Endothelial cell of umbilical vein (primary cell): ENCODE measurements around the gene MALAT1. TPM values are rescaled to one million over a fixed set of nuclear protein-coding genes. Genes with fewer than 3 reads are reported as not detected.

Experiments used
- BruUV-seq: library from RNA; stranded (reverse); fragments of 400-500 nt; replicated peaks from 2 replicates; lab custom pipeline; 2021; lab: Mats Ljungman, UMichigan
- CTCF ChIA-PET: fragments of 300-600, 350-600 bp; sonication (Branson Sonifier 250); formaldehyde crosslinking; loops from one replicate; lab custom pipeline; 2021; ENCODE audit warnings: antibody characterized with exemption, inconsistent platforms; lab: Charles Lee
- POLR2A ChIA-PET: fragments of 300-600, 350-600 bp; sonication (Branson Sonifier 250); formaldehyde crosslinking; loops from one replicate; lab custom pipeline; 2021; ENCODE audit warnings: antibody characterized with exemption, inconsistent platforms; lab: Charles Lee
- DNase-seq: peaks from one replicate; pipeline ENCODE4 v3.0.0-alpha.2; 2011; ENCODE audit warnings: low read depth, low spot score
- FAIRE-seq: peaks from 2 replicates; lab custom pipeline; 2011; peaks lifted over from hg19 to GRCh38; lab: Jason Lieb, UNC
- H2AFZ ChIP-seq: 2 replicates; pipeline ENCODE4 v1.6.0; 2012; ENCODE audit warnings: low read depth, low read length, control low read depth, inconsistent platforms
- H3K27ac ChIP-seq: 2 replicates; pipeline ENCODE4 v1.5.1; 2011; ENCODE audit warnings: low read depth, mild to moderate bottlenecking, control low read depth, low read length, moderate library complexity; ENCODE audit not compliant: insufficient read depth
- H3K27me3 ChIP-seq, 2 experiments: 2 replicates each; pipeline versions ENCODE4 v1.6.0 to v1.6.1; 2011; ENCODE audit warnings: low read length in 2 of 2, mixed read lengths in 1 of 2; ENCODE audit not compliant: control insufficient read depth in 2 of 2, insufficient read depth in 2 of 2
- H3K36me3 ChIP-seq, 2 experiments: 2 replicates in 1 of 2; 3 replicates in 1 of 2; pipeline ENCODE4 v1.5.1; 2011; ENCODE audit warnings: low read length in 2 of 2, mild to moderate bottlenecking in 1 of 2, moderate library complexity in 1 of 2; ENCODE audit not compliant: control insufficient read depth in 2 of 2, insufficient read depth in 2 of 2; ENCODE audit errors: extremely low read depth in 1 of 2
- H3K4me1 ChIP-seq: 3 replicates; pipeline ENCODE4 v1.5.1; 2011; ENCODE audit warnings: mild to moderate bottlenecking, low read length; ENCODE audit not compliant: control insufficient read depth, insufficient read depth; ENCODE audit errors: extremely low read depth
- H3K4me2 ChIP-seq: 2 replicates; pipeline ENCODE4 v1.6.1; 2011; ENCODE audit warnings: low read length, control low read depth, mixed read lengths; ENCODE audit not compliant: insufficient read depth
- H3K4me3 ChIP-seq, 3 experiments: fragments of 200-600 bp in 1 of 3; sonication (generic), shearing (Covaris generic) in 1 of 3; replicated peaks in 1 of 3; 2 replicates each; pipeline ENCODE4 v1.5.1; 2011 to 2016; ENCODE audit warnings: control low read depth in 3 of 3, low read length in 3 of 3, mild to moderate bottlenecking in 2 of 3, inconsistent platforms in 1 of 3, low read depth in 1 of 3, moderate library complexity in 1 of 3; ENCODE audit not compliant: insufficient read depth in 1 of 3
- H3K79me2 ChIP-seq: 2 replicates; pipeline ENCODE4 v1.6.0; 2012; ENCODE audit warnings: low read length, inconsistent platforms; ENCODE audit not compliant: control insufficient read depth, insufficient read depth
- H3K9ac ChIP-seq: replicated peaks from 2 replicates; pipeline ENCODE3; 2011; ENCODE audit warnings: low read length, control low read depth; ENCODE audit not compliant: insufficient read depth; ENCODE audit errors: extremely low read depth
- H3K9me1 ChIP-seq: replicated peaks from 3 replicates; pipeline ENCODE4 v1.6.0; 2011; ENCODE audit warnings: mild to moderate bottlenecking, low read length; ENCODE audit not compliant: control insufficient read depth, insufficient read depth; ENCODE audit errors: extremely low read depth
- H3K9me3 ChIP-seq: replicated peaks from 2 replicates; pipeline ENCODE4 v1.5.1; 2012; ENCODE audit warnings: low read length, inconsistent platforms; ENCODE audit not compliant: control insufficient read depth, insufficient read depth
- H4K20me1 ChIP-seq: replicated peaks from 2 replicates; pipeline ENCODE3; 2011; ENCODE audit warnings: mild to moderate bottlenecking, low read length; ENCODE audit not compliant: control insufficient read depth, insufficient read depth; ENCODE audit errors: extremely low read depth
- EZH2 ChIP-seq: IDR thresholded peaks from 2 replicates; pipeline ENCODE4 v1.6.1; 2012; ENCODE audit warnings: borderline replicate concordance, low read depth, mild to moderate bottlenecking, moderate library complexity, low read length, inconsistent platforms; ENCODE audit not compliant: severe bottlenecking
- FOS ChIP-seq: IDR thresholded peaks from 2 replicates; pipeline ENCODE4 v1.6.1; 2011; ENCODE audit warnings: mild to moderate bottlenecking, low read length, moderate library complexity, borderline replicate concordance; ENCODE audit not compliant: insufficient read depth
- GATA2 ChIP-seq: IDR thresholded peaks from 2 replicates; pipeline ENCODE4 v1.7.0; 2011; ENCODE audit warnings: low read depth, mild to moderate bottlenecking, moderate library complexity, mixed read lengths, low read length; ENCODE audit not compliant: insufficient read length, insufficient read depth
- JUN ChIP-seq: IDR thresholded peaks from 2 replicates; pipeline ENCODE4 v1.6.1; 2011; ENCODE audit warnings: borderline replicate concordance, low read depth; ENCODE audit not compliant: insufficient read length, insufficient read depth
- MYC ChIP-seq: IDR thresholded peaks from one replicate; pipeline ENCODE4 v1.6.1; 2011; ENCODE audit warnings: mild to moderate bottlenecking, low read depth, low read length
- POLR2A ChIP-seq: IDR thresholded peaks from 2 replicates; pipeline ENCODE4 v1.6.1; 2012; ENCODE audit warnings: low read depth, mild to moderate bottlenecking, control low read depth, low read length
- POLR2AphosphoS5 ChIP-seq: IDR thresholded peaks from 2 replicates; pipeline ENCODE4 v1.6.1; 2012; ENCODE audit warnings: low read depth, mild to moderate bottlenecking, control low read depth, low read length, moderate library complexity; ENCODE audit not compliant: insufficient read depth
- dilution Hi-C: fragments of 300-500 bp; cut with MboI; formaldehyde crosslinking; loops from one replicate; pipeline ENCODE4 v1.15.0; 2019; ENCODE audit warnings: low sequenced_read_pairs; ENCODE audit not compliant: extremely low pct_ligation_motif_present
- intact Hi-C: fragments of 100-400 bp; cut with micrococcal nuclease; formaldehyde crosslinking; loops from one replicate; pipeline ENCODE4 v1.10.0; 2022
- polyA plus RNA-seq, 4 experiments: library from polyadenylated mRNA; depleted of rRNA in 3 of 4; stranded (reverse) in 3 of 4; unstranded in 1 of 4; fragments of >200 nt; gene quantifications; 2 replicates each; pipeline versions ENCODE4 v1.2.1 to v1.2.3, GENCODE V29; 2011 to 2012; ENCODE audit warnings: missing spikeins in 1 of 4
- total RNA-seq: library from RNA; stranded (reverse); gene quantifications from 2 replicates; pipeline ENCODE4 v1.2.3, GENCODE V29; 2021
- TF ChIP-seq, protein P1 (sequence below), 2 donors: IDR thresholded peaks; 1 replicate in 1 of 2; 2 replicates in 1 of 2; pipeline ENCODE4 v1.5.1; 2011; ENCODE audit warnings: low read length in 2 of 2, mild to moderate bottlenecking in 2 of 2, moderate library complexity in 2 of 2, control low read depth in 1 of 2, inconsistent platforms in 1 of 2, low read depth in 1 of 2; ENCODE audit not compliant: insufficient read depth in 1 of 2; ENCODE audit errors: extremely low read depth in 1 of 2
- TF ChIP-seq, protein P2 (sequence below): IDR thresholded peaks from 2 replicates; pipeline ENCODE4 v1.6.1; 2011; ENCODE audit not compliant: insufficient read depth, insufficient read length

MALAT1 gene
- total and polyA plus RNA-seq, 2 donors (not counting 3 experiments of a cell fraction or from before 2014, with no cell fraction given), result 491 to 7,529 TPM

DNA sequence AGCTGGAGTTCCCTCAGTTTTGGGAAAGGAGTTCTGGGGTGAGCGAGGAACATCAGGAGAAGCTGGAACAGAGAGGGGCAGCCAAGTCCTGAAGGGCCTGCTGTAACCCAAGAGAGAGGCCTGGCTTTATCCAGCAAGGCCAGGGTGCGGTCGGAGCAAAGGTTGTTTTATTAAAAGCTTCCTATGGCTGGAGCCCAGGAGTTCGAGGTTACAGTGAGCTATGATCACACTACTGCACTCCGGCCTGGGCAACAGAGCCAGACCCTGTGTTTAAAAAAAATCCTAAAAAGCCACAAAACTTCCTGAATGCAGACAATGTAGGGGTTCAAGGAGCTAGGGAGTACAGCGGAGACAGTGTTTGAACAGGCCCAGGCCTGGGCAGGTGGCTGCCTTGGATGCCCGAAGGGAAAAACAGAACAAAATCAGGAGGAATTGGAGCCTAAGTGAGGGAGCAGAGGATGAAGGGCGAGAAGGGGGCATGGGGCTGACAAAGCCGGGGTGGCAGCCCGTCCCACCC lies 22.2 kb upstream of the MALAT1 start:
- peaks cover 24% of the 10 kb centered on the region for H3K79me2 ChIP-seq
- ChIA-PET CTCF (interaction anchor here (0.6 to 7.9 kb wide), 8 partner anchors 11 to 246 kb away, joined by 3 to 247 read pairs (median 6); partner anchors contain the start of gene MALAT1), POLR2A (interaction anchor here (0.6 to 6.4 kb wide), 7 partner anchors 11 to 214 kb away, joined by 3 to 283 read pairs (median 5); partner anchors contain the start of genes MALAT1 and NEAT1)
- DNase-seq (peak; percentile 31), FAIRE-seq (no peak)
- no peak overlapping the region for H2AFZ ChIP-seq
- no peaks in the 10 kb centered on the region for H3K9me3 ChIP-seq
- TF ChIP-seq GATA2, result no peak
- peak; percentile 14 for TF ChIP-seq POLR2A
- TF ChIP-seq EZH2, result no peak
- H3K4me3 ChIP-seq, result peak overlapping the region; percentile 35 to 56 (median 54)
- peak overlapping the region; percentile 88 for H3K27ac ChIP-seq
- H3K4me2 ChIP-seq, result peak overlapping the region; percentile 78
- intact Hi-C loops, result loop anchor here (1.0 to 2.0 kb wide), 4 partner anchors 11 to 94 kb away; partner anchors contain the start of gene SLC25A45
- H3K36me3 ChIP-seq, result no peaks in the 10 kb centered on the region
- dilution Hi-C loops, result no loop called here
- TSS peak; percentile 80 for BruUV-seq
- peak overlapping the region; percentile 94 for H3K9ac ChIP-seq
- H3K4me1 ChIP-seq, result peaks cover 29% of the 10 kb centered on the region
- no peaks in the 10 kb centered on the region for H4K20me1 ChIP-seq
- H3K27me3 ChIP-seq, result no peaks in the 10 kb centered on the region
- no peaks in the 10 kb centered on the region for H3K9me1 ChIP-seq

DNA sequence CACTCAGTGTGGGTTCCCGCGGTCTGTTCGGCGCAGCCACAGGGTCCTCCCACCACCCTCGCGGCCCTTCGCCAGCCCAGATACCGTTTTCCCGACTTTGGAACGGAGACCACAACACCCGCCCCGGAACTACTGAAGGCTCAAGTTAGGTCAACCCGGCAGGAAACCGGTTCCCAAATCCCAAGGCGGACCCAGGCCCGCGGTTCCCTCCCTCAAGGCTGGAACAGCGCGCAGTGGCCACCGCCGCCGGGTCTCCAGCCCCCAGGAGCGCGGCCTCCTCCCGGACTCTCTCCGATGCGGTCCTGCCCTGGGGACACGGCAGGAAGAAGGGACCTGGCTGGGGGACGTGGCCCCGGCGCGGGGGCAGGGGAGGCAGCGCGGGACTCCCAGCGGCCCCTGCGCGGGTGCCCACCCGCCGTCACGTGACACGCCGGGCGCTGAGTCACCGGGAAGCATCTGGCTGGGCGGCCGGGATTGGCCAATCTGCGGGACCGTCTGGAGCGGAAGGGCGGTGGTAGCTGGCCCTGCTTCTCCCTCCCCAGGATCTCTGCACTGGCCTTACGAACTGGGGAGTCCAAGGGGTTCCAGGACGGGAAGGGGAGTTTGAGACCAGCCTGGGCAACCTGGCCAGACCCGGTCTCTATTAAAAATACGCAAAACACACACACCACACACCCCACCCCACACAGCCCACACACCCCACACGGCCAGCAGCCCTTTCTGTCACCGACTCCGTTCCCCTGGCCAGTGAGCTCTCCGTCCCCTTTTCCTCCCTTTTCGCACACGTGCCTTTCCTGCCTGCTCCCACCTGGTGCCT lies 21.5 kb upstream of the MALAT1 start:
- BruUV-seq, result no TSS peak
- peak; percentile 94 for DNase-seq
- Histone ChIP-seq H3K27me3 (no peaks in the 10 kb centered on the region), H3K4me3 (peak overlapping the region; percentile 35 to 56 (median 54)), H3K27ac (peak overlapping the region; percentile 88), H3K9me3 (no peaks in the 10 kb centered on the region), H3K9me1 (no peaks in the 10 kb centered on the region), H3K4me2 (peak overlapping the region; percentile 78), H3K79me2 (peaks cover 24% of the 10 kb centered on the region), H3K9ac (peak overlapping the region; percentile 94), H4K20me1 (no peaks in the 10 kb centered on the region), H3K36me3 (no peaks in the 10 kb centered on the region), H2AFZ (no peak overlapping the region), H3K4me1 (peaks cover 26% of the 10 kb centered on the region)
- ChIA-PET CTCF (interaction anchor here (0.7 to 7.9 kb wide), 9 partner anchors 8 to 60 kb away, joined by 3 to 247 read pairs (median 6); partner anchors contain the start of gene MALAT1), POLR2A (interaction anchor here (0.6 to 6.4 kb wide), 7 partner anchors 10 to 202 kb away, joined by 3 to 283 read pairs (median 5); partner anchors contain the start of genes MALAT1 and NEAT1)
- FAIRE-seq, result peak; percentile 99
- intact Hi-C loops, result loop anchor here (1.0 to 2.0 kb wide), 4 partner anchors 10 to 95 kb away; partner anchors contain the start of gene SLC25A45
- dilution Hi-C loops, result no loop called here
- TF ChIP-seq FOS (peak; percentile 91), POLR2A (peak; percentile 95), POLR2AphosphoS5 (peak; percentile 96), MYC (no peak), JUN (peak; percentile 52)
- TF ChIP-seq, protein P1, sequence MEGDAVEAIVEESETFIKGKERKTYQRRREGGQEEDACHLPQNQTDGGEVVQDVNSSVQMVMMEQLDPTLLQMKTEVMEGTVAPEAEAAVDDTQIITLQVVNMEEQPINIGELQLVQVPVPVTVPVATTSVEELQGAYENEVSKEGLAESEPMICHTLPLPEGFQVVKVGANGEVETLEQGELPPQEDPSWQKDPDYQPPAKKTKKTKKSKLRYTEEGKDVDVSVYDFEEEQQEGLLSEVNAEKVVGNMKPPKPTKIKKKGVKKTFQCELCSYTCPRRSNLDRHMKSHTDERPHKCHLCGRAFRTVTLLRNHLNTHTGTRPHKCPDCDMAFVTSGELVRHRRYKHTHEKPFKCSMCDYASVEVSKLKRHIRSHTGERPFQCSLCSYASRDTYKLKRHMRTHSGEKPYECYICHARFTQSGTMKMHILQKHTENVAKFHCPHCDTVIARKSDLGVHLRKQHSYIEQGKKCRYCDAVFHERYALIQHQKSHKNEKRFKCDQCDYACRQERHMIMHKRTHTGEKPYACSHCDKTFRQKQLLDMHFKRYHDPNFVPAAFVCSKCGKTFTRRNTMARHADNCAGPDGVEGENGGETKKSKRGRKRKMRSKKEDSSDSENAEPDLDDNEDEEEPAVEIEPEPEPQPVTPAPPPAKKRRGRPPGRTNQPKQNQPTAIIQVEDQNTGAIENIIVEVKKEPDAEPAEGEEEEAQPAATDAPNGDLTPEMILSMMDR (IDR thresholded peaks at IDR 0.05; ENCODE audit: extremely low read depth in 1 of 2, insufficient read depth in 1 of 2, low read depth in 1 of 2, low read length in 2 of 2), result no peak
- TF ChIP-seq, protein P2, sequence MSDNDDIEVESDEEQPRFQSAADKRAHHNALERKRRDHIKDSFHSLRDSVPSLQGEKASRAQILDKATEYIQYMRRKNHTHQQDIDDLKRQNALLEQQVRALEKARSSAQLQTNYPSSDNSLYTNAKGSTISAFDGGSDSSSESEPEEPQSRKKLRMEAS, result peak; percentile 86
